HEK293 (cell line): ENCODE results near the gene MAFF.

Experiments
- BCL11A ChIP-seq: fragments of 450-650 bp; formaldehyde crosslinking; IDR thresholded peaks from 2 replicates; pipeline ENCODE4 v1.5.1; 2016; ENCODE audit warnings: low read depth, missing biosample characterization, missing genetic modification characterization
- CTCF ChIP-seq: fragments of 450-650 bp; formaldehyde crosslinking; IDR thresholded peaks from 2 replicates; pipeline ENCODE4 v1.5.1; 2016; ENCODE audit warnings: missing biosample characterization, missing genetic modification characterization
- KLF9 ChIP-seq: fragments of 450-650 bp; formaldehyde crosslinking; IDR thresholded peaks from 2 replicates; pipeline ENCODE4 v1.5.1; 2016; ENCODE audit warnings: missing biosample characterization, missing genetic modification characterization, low read depth
- PATZ1 ChIP-seq: fragments of 450-650 bp; formaldehyde crosslinking; IDR thresholded peaks from 2 replicates; pipeline ENCODE4 v1.5.1; 2016; ENCODE audit warnings: missing biosample characterization, missing genetic modification characterization
- ZBTB11 ChIP-seq: fragments of 450-650 bp; formaldehyde crosslinking; conservative IDR thresholded peaks from 2 replicates; pipeline ENCODE4 v1.5.1; 2016; ENCODE audit warnings: low read depth, missing biosample characterization, missing genetic modification characterization
- ZBTB26 ChIP-seq: fragments of 450-650 bp; formaldehyde crosslinking; optimal IDR thresholded peaks from 2 replicates; pipeline ENCODE3; 2016; ENCODE audit warnings: missing biosample characterization, mild to moderate bottlenecking, missing genetic modification characterization
- ZBTB8A ChIP-seq: fragments of 450-650 bp; formaldehyde crosslinking; IDR thresholded peaks from 2 replicates; pipeline ENCODE4 v1.5.1; 2016; ENCODE audit warnings: missing biosample characterization, missing genetic modification characterization
- ZNF274 ChIP-seq, 2 experiments: fragments of 200-500 bp in 1 of 2; fragments of 450-650 bp in 1 of 2; sonication (Bioruptor generic) in 1 of 2; formaldehyde crosslinking in 1 of 2; IDR thresholded peaks; 2 replicates each; pipeline versions ENCODE4 v1.5.1 to v1.6.1; 2014 to 2016; ENCODE audit warnings: borderline replicate concordance in 1 of 2, inconsistent platforms in 1 of 2, low read length in 1 of 2, missing biosample characterization in 1 of 2, missing genetic modification characterization in 1 of 2
- ZNF610 ChIP-seq: fragments of 450-650 bp; formaldehyde crosslinking; IDR thresholded peaks from 2 replicates; pipeline ENCODE4 v1.5.1; 2016; ENCODE audit warnings: missing biosample characterization, missing genetic modification characterization, borderline replicate concordance
- ZNF830 ChIP-seq: fragments of 450-650 bp; IDR thresholded peaks from 2 replicates; pipeline ENCODE4 v1.5.0; 2018; ENCODE audit warnings: missing biosample characterization, missing genetic modification characterization, low read depth, mild to moderate bottlenecking, moderate library complexity
- ZSCAN18 ChIP-seq: fragments of 450-650 bp; formaldehyde crosslinking; IDR thresholded peaks from 2 replicates; pipeline ENCODE4 v1.5.1; 2016; ENCODE audit warnings: missing biosample characterization, missing genetic modification characterization

- no peak for TF ChIP-seq KLF9 (tag by site-specific recombination)
- no peak for TF ChIP-seq CTCF (tag by site-specific recombination)
- TF ChIP-seq ZBTB26 (tag by site-specific recombination) = no peak
- no peak for TF ChIP-seq ZNF274 (IDR thresholded peaks at IDR 0.05; ENCODE audit: low read length)
- no peak for TF ChIP-seq ZNF274 (tag by site-specific recombination; IDR thresholded peaks at IDR 0.05; ENCODE audit: borderline replicate concordance)
- no peak for TF ChIP-seq ZSCAN18 (tag by site-specific recombination)
- no peak for TF ChIP-seq ZNF830 (tag by site-specific recombination)
- no peak for TF ChIP-seq ZNF610 (tag by site-specific recombination)
- no peak for TF ChIP-seq BCL11A (tag by site-specific recombination)
- TF ChIP-seq ZBTB11 (tag by site-specific recombination) = no peak
- no peak for TF ChIP-seq PATZ1 (tag by site-specific recombination)
- no peak for TF ChIP-seq ZBTB8A
These were observed 27.3 kb downstream of the MAFF start for GRCh38 chr22:38228873-38229740.
